SKM-1 (cell line): ENCODE results near the gene LINC00305.

ENCODE experiments used
- DNase-seq: peaks from one replicate; lab custom pipeline; 2025; ENCODE audit not compliant: unreplicated experiment; lab: John Stamatoyannopoulos, UW

Gene LINC00305

GRCh38 chr18:64037812-64038414 lies 111.0 kb downstream of the LINC00305 start:
- DNase-seq, result no peak

- DNase-seq, result no peak
These were observed 116.6 kb downstream of the LINC00305 start for GRCh38 chr18:64032312-64032711.

GRCh38 chr18:64031411-64031810 lies 117.5 kb downstream of the LINC00305 start:
- no peak for DNase-seq
